ENCODE data around the gene C4orf50. TPM values are rescaled to one million over a fixed set of nuclear protein-coding genes. Genes with fewer than 3 reads are reported as not detected.
A peak's percentile ranks its signal among the peaks of the same experiment; 100 is the strongest.

C4orf50 gene
- total RNA-seq, 1 donor from 2014 or later, result 0.12 TPM

GRCh38 chr4:6022607-6023288 is 4.5 kb upstream of the C4orf50 start:
- no peak for ATAC-seq
- peaks cover 23% of the 10 kb centered on the region for H3K27me3 ChIP-seq
- no peaks in the 10 kb centered on the region for H3K9me3 ChIP-seq
- TF ChIP-seq CTCF (IDR thresholded peaks at IDR 0.05), result no peak
- no peak for DNase-seq
- intact Hi-C loops (cut with DNase I), result no loop called here
- H3K4me1 ChIP-seq, result no peaks in the 10 kb centered on the region
- no peaks in the 10 kb centered on the region for H3K36me3 ChIP-seq
- H3K27ac ChIP-seq, result no peak overlapping the region
- H3K4me3 ChIP-seq, result no peak overlapping the region

GRCh38 chr4:6021831-6022606 is 3.8 kb upstream of the C4orf50 start:
- intact Hi-C loops (cut with DNase I), result no loop called here
- H3K36me3 ChIP-seq, result no peaks in the 10 kb centered on the region
- no peaks in the 10 kb centered on the region for H3K4me1 ChIP-seq
- H3K9me3 ChIP-seq, result no peaks in the 10 kb centered on the region
- ATAC-seq (no peak), DNase-seq (no peak)
- peaks cover 28% of the 10 kb centered on the region for H3K27me3 ChIP-seq
- no peak overlapping the region for H3K27ac ChIP-seq
- H3K4me3 ChIP-seq, result no peak overlapping the region
- no peak for TF ChIP-seq CTCF (IDR thresholded peaks at IDR 0.05)

- TF ChIP-seq CTCF (IDR thresholded peaks at IDR 0.05), result no peak
- Histone ChIP-seq H3K36me3 (no peaks in the 10 kb centered on the region), H3K27me3 (peaks cover 28% of the 10 kb centered on the region), H3K27ac (no peak overlapping the region), H3K4me1 (no peaks in the 10 kb centered on the region), H3K9me3 (no peaks in the 10 kb centered on the region), H3K4me3 (no peak overlapping the region)
- DNase-seq (no peak), ATAC-seq (no peak)
- intact Hi-C loops (cut with DNase I), result no loop called here
Observed at GRCh38 chr4:6020613-6021012, 2.4 kb upstream of the C4orf50 start.

- Histone ChIP-seq H3K4me1 (no peaks in the 10 kb centered on the region), H3K27me3 (peaks cover 28% of the 10 kb centered on the region), H3K27ac (no peak overlapping the region), H3K36me3 (no peaks in the 10 kb centered on the region), H3K9me3 (no peaks in the 10 kb centered on the region), H3K4me3 (no peak overlapping the region)
- intact Hi-C loops (cut with DNase I), result no loop called here
- peak; percentile 88 for TF ChIP-seq CTCF (IDR thresholded peaks at IDR 0.05)
- ATAC-seq (peak; percentile 64), DNase-seq (no peak)
Observed at GRCh38 chr4:6019316-6020263, 1.4 kb upstream of the C4orf50 start.

- Histone ChIP-seq H3K4me3 (no peak overlapping the region), H3K27ac (no peak overlapping the region), H3K4me1 (no peaks in the 10 kb centered on the region), H3K27me3 (peaks cover 28% of the 10 kb centered on the region), H3K9me3 (no peaks in the 10 kb centered on the region), H3K36me3 (no peaks in the 10 kb centered on the region)
- DNase-seq, result no peak
- no peak for ATAC-seq
- TF ChIP-seq CTCF (IDR thresholded peaks at IDR 0.05), result no peak
- intact Hi-C loops (cut with DNase I), result no loop called here
Observed at GRCh38 chr4:6017800-6018199, 431 bp downstream of the C4orf50 start.

Data from upper lobe of right lung (tissue), 1 donor.